HepG2 (cell line): ENCODE measurements around the gene RPS6KA5. TPM values are rescaled to one million over a fixed set of nuclear protein-coding genes. Genes with fewer than 3 reads are reported as not detected.

ENCODE experiments used
- ATAC-seq: fragments of 200-7000 bp; cut with Tn5 transposase; 3 replicates; pipeline ENCODE4 v1.9.1; 2020; ENCODE audit warnings: mild to moderate bottlenecking, moderate library complexity
- BruUV-seq: library from RNA; stranded (reverse); fragments of 400-500 nt; replicated peaks from 2 replicates; lab custom pipeline; 2021; lab: Mats Ljungman, UMichigan
- CTCF ChIA-PET: fragments of 300-600 bp; formaldehyde crosslinking; extraction: SDS; loops from one replicate; lab custom pipeline; 2021; ENCODE audit warnings: low total read pairs, inconsistent platforms, low intra/inter-chr PET ratio; lab: Yijun Ruan, JAX
- POLR2A ChIA-PET: fragments of 350-600 bp; sonication (Branson Sonifier 250); formaldehyde crosslinking; loops from one replicate; lab custom pipeline; 2020; ENCODE audit warnings: antibody characterized with exemption, inconsistent platforms; lab: Yijun Ruan, JAX
- DNase-seq: peaks from one replicate; pipeline ENCODE4 v3.0.0-alpha.2; 2015; ENCODE audit warnings: low spot score
- FAIRE-seq: peaks from 3 replicates; lab custom pipeline; 2011; peaks lifted over from hg19 to GRCh38; lab: Jason Lieb, UNC
- H2AFZ ChIP-seq: one replicate; pipeline ENCODE4 v1.6.1; 2011; ENCODE audit warnings: low read length, inconsistent platforms
- H3K27ac ChIP-seq: fragments of 300-600 bp; 3 replicates; pipeline ENCODE4 v1.8.0; 2011; ENCODE audit warnings: mixed run types, mild to moderate bottlenecking, mixed read lengths, low read length, inconsistent platforms; ENCODE audit not compliant: insufficient read depth; ENCODE audit errors: extremely low read length
- H3K27me3 ChIP-seq, 2 experiments: fragments of 200-600 bp in 1 of 2; 2 replicates in 1 of 2; 3 replicates in 1 of 2; pipeline versions ENCODE4 v1.6.0 to v1.8.0; 2011; ENCODE audit warnings: low read length in 2 of 2, mild to moderate bottlenecking in 2 of 2, moderate library complexity in 2 of 2, inconsistent platforms in 1 of 2; ENCODE audit not compliant: insufficient read depth in 2 of 2, control insufficient read depth in 1 of 2
- H3K36me3 ChIP-seq, 2 experiments: fragments of 200-600 bp in 1 of 2; replicated peaks in 1 of 2; 2 replicates in 1 of 2; 3 replicates in 1 of 2; pipeline versions ENCODE4 v1.5.1 to v1.8.0; 2011; ENCODE audit warnings: low read length in 2 of 2, inconsistent platforms in 1 of 2; ENCODE audit not compliant: insufficient read depth in 2 of 2, control insufficient read depth in 1 of 2
- H3K4me1 ChIP-seq: 2 replicates; pipeline ENCODE4 v1.5.1; 2012; ENCODE audit warnings: low read length, inconsistent platforms; ENCODE audit not compliant: insufficient read depth
- H3K4me2 ChIP-seq: 2 replicates; pipeline ENCODE4 v1.6.0; 2011; ENCODE audit warnings: low read depth, low read length, inconsistent platforms
- H3K4me3 ChIP-seq, 3 experiments: fragments of 200-600 bp in 1 of 3; sonication (generic), shearing (Covaris generic) in 1 of 3; replicated peaks in 1 of 3; 2 replicates each; pipeline ENCODE4 v1.5.1; 2011 to 2016; ENCODE audit warnings: low read length in 3 of 3, inconsistent platforms in 2 of 3, low read depth in 2 of 3, mild to moderate bottlenecking in 2 of 3, control low read depth in 1 of 3, mixed read lengths in 1 of 3; ENCODE audit not compliant: insufficient read depth in 1 of 3
- H3K79me2 ChIP-seq: one replicate; pipeline ENCODE4 v1.6.1; 2011; ENCODE audit warnings: low read length, inconsistent platforms; ENCODE audit not compliant: insufficient read depth
- H3K9ac ChIP-seq: 2 replicates; pipeline ENCODE4 v1.6.0; 2011; ENCODE audit warnings: mild to moderate bottlenecking, low read depth, low read length, inconsistent platforms; ENCODE audit not compliant: insufficient read depth
- H3K9me3 ChIP-seq: 2 replicates; pipeline ENCODE4 v1.5.1; 2012; ENCODE audit warnings: mild to moderate bottlenecking, low read length
- H4K20me1 ChIP-seq: 2 replicates; pipeline ENCODE4 v1.6.0; 2011; ENCODE audit warnings: inconsistent platforms, mild to moderate bottlenecking, low read length, moderate library complexity; ENCODE audit not compliant: insufficient read depth
- KDM2A ChIP-seq: sonication (generic); formaldehyde crosslinking; IDR thresholded peaks from 2 replicates; pipeline ENCODE4 v1.4.0; 2020; ENCODE audit warnings: low read depth, missing genetic modification reagents, borderline replicate concordance
- PRMT3 ChIP-seq: sonication (generic); formaldehyde crosslinking; IDR thresholded peaks from 2 replicates; pipeline ENCODE4 v1.8.1; 2022; ENCODE audit warnings: low read depth, mild to moderate bottlenecking, moderate library complexity, missing genetic modification reagents, borderline replicate concordance
- RCOR2 ChIP-seq: IDR thresholded peaks from 2 replicates; pipeline ENCODE4 v1.6.1; 2016; ENCODE audit warnings: missing biosample characterization, missing genetic modification reagents
- ZNF292 ChIP-seq: sonication (generic); formaldehyde crosslinking; IDR thresholded peaks from 2 replicates; pipeline ENCODE4 v1.8.1; 2022; ENCODE audit warnings: mild to moderate bottlenecking, low read depth, missing genetic modification reagents, borderline replicate concordance
- ZNF530 ChIP-seq: sonication (generic); formaldehyde crosslinking; IDR thresholded peaks from 2 replicates; pipeline ENCODE4 v1.5.0; 2020; ENCODE audit warnings: low read depth, mild to moderate bottlenecking, missing genetic modification reagents
- ZZZ3 ChIP-seq: sonication (generic); formaldehyde crosslinking; IDR thresholded peaks from 2 replicates; pipeline ENCODE4 v1.4.0; 2020; ENCODE audit warnings: missing genetic modification reagents, mild to moderate bottlenecking, borderline replicate concordance
- WGBS: methylation state at CpG from one replicate; pipeline ENCODE4 v1.1.6; 2017; ENCODE audit warnings: low lambda C conversion rate; 5-methylcytosine and 5-hydroxymethylcytosine counted together
- in situ Hi-C: cut with HindIII; loops from 2 replicates; pipeline ENCODE4 v1.10.0; 2017; ENCODE audit warnings: low pct_unique_long_range_greater_than_20kb; ENCODE audit not compliant: extremely low pct_ligation_motif_present
- intact Hi-C: fragments of 100-400 bp; cut with micrococcal nuclease; formaldehyde crosslinking; loops from one replicate; pipeline ENCODE4 v1.10.0; 2022; ENCODE audit not compliant: unreplicated experiment
- polyA plus RNA-seq, 8 experiments: library from polyadenylated mRNA; depleted of rRNA in 3 of 8; stranded (reverse) in 7 of 8; unstranded in 1 of 8; fragments of >200 nt; fragmentation: Illumina TruSeq in 4 of 8; extraction: Trizol in 4 of 8; gene quantifications; 2 replicates each; pipeline versions ENCODE4 v1.2.1 to v1.2.3, GENCODE V29; 2011 to 2016; ENCODE audit warnings: low read depth in 4 of 8, missing spikeins in 1 of 8, mixed read lengths in 1 of 8; ENCODE audit not compliant: insufficient read depth in 1 of 8
- total RNA-seq, 5 experiments: library from RNA; depleted of rRNA; stranded (reverse); fragments of >200 nt; fragmentation: Illumina TruSeq; extraction: Trizol; gene quantifications; 2 replicates each; pipeline ENCODE4 v1.2.3, GENCODE V29; 2016; ENCODE audit warnings: low read depth in 1 of 5

RPS6KA5 gene
- total and polyA plus RNA-seq, 2 of the 13 experiments (the other 11 are each of a cell fraction or from before 2014, with no cell fraction given), result 0.50 to 0.58 TPM

- no peak overlapping the region for H3K27ac ChIP-seq
- no peak overlapping the region for H3K4me3 ChIP-seq
- FAIRE-seq (no peak), DNase-seq (no peak), ATAC-seq (no peak)
- no peaks in the 10 kb centered on the region for H3K4me1 ChIP-seq
- no peak for TF ChIP-seq RCOR2 (CRISPR knock-in tag)
- no peak for TF ChIP-seq ZNF530 (CRISPR knock-in tag)
- TF ChIP-seq ZZZ3 (CRISPR knock-in tag), result no peak
- TF ChIP-seq PRMT3 (CRISPR knock-in tag), result no peak
- TF ChIP-seq ZNF292 (CRISPR knock-in tag), result no peak
- no TSS peak for BruUV-seq
- in situ Hi-C loops (no loop called here), intact Hi-C loops (no loop called here)
- WGBS, result 58% methylated on average over 3 of the region's 3 CpGs
- H3K9me3 ChIP-seq, result no peaks in the 10 kb centered on the region
- no peak overlapping the region for H3K9ac ChIP-seq
- no peaks in the 10 kb centered on the region for H3K27me3 ChIP-seq
- no peaks in the 10 kb centered on the region for H3K36me3 ChIP-seq
- no peaks in the 10 kb centered on the region for H3K79me2 ChIP-seq
- ChIA-PET CTCF (no interaction called here), POLR2A (no interaction called here)
- H3K4me2 ChIP-seq, result no peak overlapping the region
- H2AFZ ChIP-seq, result no peak overlapping the region
- no peaks in the 10 kb centered on the region for H4K20me1 ChIP-seq
Observed at GRCh38 chr14:91021115-91021514, 39.3 kb downstream of the RPS6KA5 start.

DNA sequence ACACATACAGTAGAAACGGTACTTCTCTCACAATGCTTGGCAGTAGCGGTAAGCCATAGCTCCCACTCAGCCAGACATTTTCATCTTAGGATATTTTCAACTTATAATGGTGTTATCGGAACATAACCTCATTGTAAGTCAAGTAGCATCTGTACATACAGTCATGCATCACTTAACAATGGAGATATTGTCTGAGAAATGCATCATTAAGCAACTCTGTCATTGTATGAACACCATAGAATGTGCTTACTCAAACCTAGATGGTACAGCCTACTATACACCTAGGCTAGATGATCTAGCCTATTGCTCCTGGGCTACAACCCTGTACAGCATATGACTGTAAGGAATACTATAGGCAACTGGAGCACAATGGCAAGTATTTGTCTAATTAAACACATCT lies 40.8 kb downstream of the RPS6KA5 start:
- no peak for FAIRE-seq
- intact Hi-C loops, result no loop called here
- in situ Hi-C loops, result no loop called here
- ChIA-PET POLR2A (no interaction called here), CTCF (no interaction called here)
- no TSS peak for BruUV-seq
- WGBS, result 70% methylated on average over 3 of the region's 3 CpGs
- no peak for DNase-seq
- Histone ChIP-seq H4K20me1 (no peaks in the 10 kb centered on the region), H3K27me3 (no peaks in the 10 kb centered on the region), H3K9ac (no peak overlapping the region), H3K79me2 (no peaks in the 10 kb centered on the region), H3K4me3 (no peak overlapping the region), H3K4me2 (no peak overlapping the region), H3K36me3 (no peaks in the 10 kb centered on the region), H3K4me1 (no peaks in the 10 kb centered on the region), H3K27ac (no peak overlapping the region), H3K9me3 (no peaks in the 10 kb centered on the region)
- TF ChIP-seq KDM2A (CRISPR knock-in tag), result no peak
- TF ChIP-seq, all 625 proteins: peak for 0
- no peak overlapping the region for H2AFZ ChIP-seq
- ATAC-seq, result no peak
